NT2/D1 (cell line): ENCODE data around the gene EPN1.

ENCODE experiments used
- SUZ12 ChIP-seq: IDR thresholded peaks from 2 replicates; pipeline ENCODE4 v1.6.1; 2011; ENCODE audit not compliant: insufficient read length, insufficient read depth; ENCODE audit errors: extremely low read depth
- YY1 ChIP-seq: IDR thresholded peaks from 2 replicates; pipeline ENCODE4 v1.6.1; 2011; ENCODE audit not compliant: insufficient read length, insufficient read depth

DNA sequence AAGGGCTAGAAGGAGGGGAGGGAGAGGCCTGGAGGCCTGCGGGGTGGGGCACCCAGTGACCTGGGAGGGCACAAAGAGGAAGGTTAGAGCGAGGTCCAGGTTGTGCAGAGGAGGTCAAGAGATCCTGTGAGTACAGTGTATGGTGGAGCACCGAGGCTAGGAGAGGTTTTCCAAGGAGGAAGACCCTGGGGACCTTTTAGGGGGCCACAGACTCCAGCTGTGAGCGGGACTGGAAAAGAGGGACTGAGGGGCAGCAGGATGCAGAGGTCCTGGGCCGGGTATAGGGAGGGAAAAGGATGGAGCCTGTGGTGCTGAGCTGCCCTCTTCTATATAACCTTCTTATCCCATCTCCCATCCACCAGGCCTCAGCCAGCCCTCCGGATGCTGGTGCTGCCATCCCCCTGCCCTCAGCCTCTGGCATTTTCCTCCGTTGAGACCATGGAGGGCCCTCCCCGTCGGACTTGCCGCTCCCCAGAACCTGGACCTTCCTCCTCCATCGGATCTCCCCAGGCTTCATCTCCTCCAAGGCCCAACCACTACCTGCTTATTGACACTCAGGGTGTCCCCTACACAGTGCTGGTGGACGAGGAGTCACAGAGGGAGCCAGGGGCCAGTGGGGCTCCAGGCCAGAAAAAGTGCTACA is 30.7 kb upstream of the EPN1 start:
- TF ChIP-seq SUZ12, result no peak
- no peak for TF ChIP-seq YY1
